CD14-positive monocyte (primary cell): ENCODE measurements around the gene OLFML2B. TPM values are rescaled to one million over a fixed set of nuclear protein-coding genes. Genes with fewer than 3 reads are reported as not detected.
A peak's percentile ranks its signal among the peaks of the same experiment; 100 is the strongest.
"Not testable (repeated sequence)": the region's sequence is repeated elsewhere in the genome, so short reads cannot be mapped to it uniquely, and the experiment has no call there.

Experiments
- DNase-seq, 3 donors: peaks; one replicate each; pipeline ENCODE4 v3.0.0-alpha.2; 2011 to 2022
- H2AFZ ChIP-seq: 2 replicates; pipeline ENCODE4 v1.6.0; 2012; ENCODE audit warnings: mild to moderate bottlenecking, low read depth, low read length, inconsistent platforms; ENCODE audit not compliant: insufficient read depth, poor library complexity, severe bottlenecking
- H3K27ac ChIP-seq, 2 donors: 1 replicate in 1 of 2; 2 replicates in 1 of 2; pipeline ENCODE4 v1.5.1; 2012 to 2013; ENCODE audit warnings: low read length in 2 of 2, control low read depth in 1 of 2, inconsistent platforms in 1 of 2, low read depth in 1 of 2, mild to moderate bottlenecking in 1 of 2
- H3K27me3 ChIP-seq, 2 donors: one replicate each; pipeline versions ENCODE4 v1.6.0 to v1.6.1; 2011 to 2013; ENCODE audit warnings: low read length in 2 of 2; ENCODE audit not compliant: control insufficient read depth in 2 of 2, insufficient read depth in 2 of 2
- H3K36me3 ChIP-seq, 2 donors: replicated peaks in 1 of 2; 1 replicate in 1 of 2; 2 replicates in 1 of 2; pipeline versions ENCODE4 v1.5.1 to v1.6.1; 2012 to 2013; ENCODE audit warnings: low read length in 2 of 2, control low read depth in 1 of 2, inconsistent platforms in 1 of 2, mild to moderate bottlenecking in 1 of 2; ENCODE audit not compliant: insufficient read depth in 2 of 2, control insufficient read depth in 1 of 2
- H3K4me1 ChIP-seq, 2 donors: 1 replicate in 1 of 2; 2 replicates in 1 of 2; pipeline versions ENCODE4 v1.5.1 to v1.6.1; 2012 to 2013; ENCODE audit warnings: low read length in 2 of 2, control low read depth in 1 of 2, inconsistent platforms in 1 of 2, mild to moderate bottlenecking in 1 of 2, moderate library complexity in 1 of 2; ENCODE audit not compliant: insufficient read depth in 2 of 2, control insufficient read depth in 1 of 2
- H3K4me2 ChIP-seq: replicated peaks from 2 replicates; pipeline ENCODE3; 2012; ENCODE audit warnings: low read length, moderate library complexity, mild to moderate bottlenecking; ENCODE audit not compliant: poor library complexity, severe bottlenecking; ENCODE audit errors: extremely low read depth
- H3K4me3 ChIP-seq, 3 experiments: fragments of 200-600 bp in 1 of 3; sonication (generic) in 1 of 3; replicated peaks in 1 of 3; 1 replicate in 2 of 3; 2 replicates in 1 of 3; pipeline ENCODE4 v1.5.1; 2011 to 2013; ENCODE audit warnings: low read length in 3 of 3, mild to moderate bottlenecking in 3 of 3, control low read depth in 2 of 3, low read depth in 2 of 3, inconsistent platforms in 1 of 3, moderate library complexity in 1 of 3
- H3K79me2 ChIP-seq: 2 replicates; pipeline ENCODE4 v1.6.0; 2012; ENCODE audit warnings: mild to moderate bottlenecking, control low read depth, inconsistent platforms, low read length, moderate library complexity; ENCODE audit not compliant: insufficient read depth
- H3K9ac ChIP-seq: 2 replicates; pipeline ENCODE4 v1.6.0; 2017; ENCODE audit warnings: low read length, mild to moderate bottlenecking; ENCODE audit not compliant: insufficient read depth, poor library complexity, severe bottlenecking
- H3K9me3 ChIP-seq, 2 donors: replicated peaks in 1 of 2; 1 replicate in 1 of 2; 2 replicates in 1 of 2; pipeline versions ENCODE4 v1.5.1 to v1.6.1; 2012 to 2013; ENCODE audit warnings: low read length in 2 of 2, control low read depth in 1 of 2; ENCODE audit not compliant: control insufficient read depth in 1 of 2, insufficient read depth in 1 of 2
- H4K20me1 ChIP-seq: 2 replicates; pipeline ENCODE4 v1.6.0; 2012; ENCODE audit warnings: mild to moderate bottlenecking, low read length, control low read depth, moderate library complexity; ENCODE audit not compliant: insufficient read depth
- H3K27ac Mint-ChIP-seq, 7 donors: one replicate each; pipeline ENCODE4 v1.8.0; 2020; ENCODE audit warnings: mild to moderate bottlenecking in 7 of 7, mixed read lengths in 7 of 7, moderate library complexity in 6 of 7, inconsistent platforms in 2 of 7
- H3K27me3 Mint-ChIP-seq, 3 donors: one replicate each; pipeline ENCODE4 v1.8.0; 2021 to 2022; ENCODE audit warnings: low read depth in 3 of 3, mild to moderate bottlenecking in 3 of 3, mixed read lengths in 3 of 3, moderate library complexity in 3 of 3, inconsistent platforms in 1 of 3
- H3K36me3 Mint-ChIP-seq, 2 donors: one replicate each; pipeline ENCODE4 v1.8.0; 2020; ENCODE audit warnings: mixed read lengths in 2 of 2, inconsistent platforms in 1 of 2, mild to moderate bottlenecking in 1 of 2
- H3K4me1 Mint-ChIP-seq: one replicate; pipeline ENCODE4 v1.8.0; 2020; ENCODE audit warnings: mild to moderate bottlenecking, mixed read lengths
- H3K4me3 Mint-ChIP-seq, 2 donors: one replicate each; pipeline ENCODE4 v1.8.0; 2020; ENCODE audit warnings: mild to moderate bottlenecking in 2 of 2, mixed read lengths in 2 of 2, moderate library complexity in 1 of 2
- H3K9me3 Mint-ChIP-seq, 7 donors: one replicate each; pipeline ENCODE4 v1.8.0; 2020 to 2022; ENCODE audit warnings: mixed read lengths in 7 of 7, mild to moderate bottlenecking in 6 of 7, moderate library complexity in 6 of 7, inconsistent platforms in 2 of 7
- CTCF ChIP-seq: fragments of 200-600 bp; IDR thresholded peaks from one replicate; pipeline ENCODE4 v1.8.0; 2022; ENCODE audit warnings: antibody characterized with exemption, mild to moderate bottlenecking
- WGBS: methylation state at CpG from one replicate; pipeline ENCODE4 v1.1.5; 2013; ENCODE audit warnings: missing lambda C conversion rate; ENCODE audit not compliant: insufficient coverage; 5-methylcytosine and 5-hydroxymethylcytosine counted together
- intact Hi-C, 2 donors: fragments of 100-400 bp; cut with micrococcal nuclease; formaldehyde crosslinking; loops; one replicate each; pipeline versions ENCODE4 v1.15.0 to v1.15.1; 2023
- polyA plus RNA-seq, 3 donors: library from polyadenylated mRNA; depleted of rRNA in 1 of 3; unstranded in 2 of 3; stranded (reverse) in 1 of 3; fragments of 300-500 nt in 2 of 3; fragments of >200 nt in 1 of 3; fragmentation: Illumina TruSeq in 2 of 3; gene quantifications; 1 replicate in 2 of 3; 2 replicates in 1 of 3; pipeline ENCODE4 v1.2.3, GENCODE V29; 2012 to 2021

OLFML2B gene
- polyA plus RNA-seq, 3 donors: 0.66 to 1.4 (median 0.95) TPM

- 64% methylated on average over 2 of the region's 3 CpGs for WGBS
These were observed 31.4 kb upstream of the OLFML2B start for GRCh38 chr1:162055062-162055461.

GRCh38 chr1:162053949-162054348, 30.3 kb upstream of the OLFML2B start:
- H3K27ac Mint-ChIP-seq, H3K27ac ChIP-seq, H3K4me2 ChIP-seq, H3K36me3 Mint-ChIP-seq, DNase-seq, H3K9me3 ChIP-seq, H3K27me3 Mint-ChIP-seq, H2AFZ ChIP-seq, H3K9ac ChIP-seq, H3K4me1 Mint-ChIP-seq, H3K4me3 ChIP-seq, H3K79me2 ChIP-seq, H3K4me3 Mint-ChIP-seq, H4K20me1 ChIP-seq, H3K9me3 Mint-ChIP-seq, H3K27me3 ChIP-seq, intact Hi-C loops, H3K36me3 ChIP-seq, H3K4me1 ChIP-seq: not testable (repeated sequence)
- no CpG with 5 or more reads among the region's 3 CpGs for WGBS

More at GRCh38 chr1:162055062-162055461, 31.4 kb upstream of the OLFML2B start:
- no peaks in the 10 kb centered on the region for H3K9me3 Mint-ChIP-seq
- H3K4me1 Mint-ChIP-seq: peaks cover 6% of the 10 kb centered on the region
- no peaks in the 10 kb centered on the region for H3K79me2 ChIP-seq
- peak overlapping the region in 1 of 7 donors; percentile 25 for H3K27ac Mint-ChIP-seq
- no peak overlapping the region for H3K4me2 ChIP-seq
- no peak overlapping the region for H3K4me3 Mint-ChIP-seq
- no peaks in the 10 kb centered on the region for H3K36me3 ChIP-seq
- H3K27ac ChIP-seq: no peak overlapping the region
- H3K9me3 ChIP-seq: no peaks in the 10 kb centered on the region
- no peak overlapping the region for H3K4me3 ChIP-seq
- no peak for DNase-seq
- H4K20me1 ChIP-seq: no peaks in the 10 kb centered on the region
- no peaks in the 10 kb centered on the region for H3K27me3 ChIP-seq
- no peak overlapping the region for H3K9ac ChIP-seq
- H3K36me3 Mint-ChIP-seq: no peaks in the 10 kb centered on the region
- H3K27me3 Mint-ChIP-seq: peaks cover 0 to 2% (median 2%) of the 10 kb centered on the region in 3 donors
- no peak for TF ChIP-seq CTCF
- intact Hi-C loops: loop anchor here (5.0 kb wide), 2 partner anchors 222 to 337 kb away; no protein-coding TSS in a partner anchor
- no peak overlapping the region for H2AFZ ChIP-seq
- no peaks in the 10 kb centered on the region for H3K4me1 ChIP-seq
